OCI-LY1 (cell line): ENCODE data around the gene DENND10.
"Not testable (repeated sequence)": the region's sequence is repeated elsewhere in the genome, so short reads cannot be mapped to it uniquely, and the experiment has no call there.

Experiments
- H2AFZ ChIP-seq: fragments of 200-600 bp; sonication (generic), shearing (Covaris generic); 2 replicates; pipeline ENCODE4 v1.6.0; 2014; ENCODE audit warnings: antibody characterized with exemption, mild to moderate bottlenecking, low read length
- H3F3A ChIP-seq: fragments of 200-600 bp; sonication (generic), shearing (Covaris generic); 2 replicates; pipeline ENCODE4 v1.6.0; 2014; ENCODE audit warnings: mild to moderate bottlenecking, antibody characterized with exemption, low read length, moderate library complexity; ENCODE audit not compliant: insufficient read depth
- H3K27ac ChIP-seq: fragments of 200-600 bp; sonication (generic); 2 replicates; pipeline ENCODE4 v1.5.1; 2014; ENCODE audit warnings: low read length, mixed run types, mild to moderate bottlenecking, low read depth; ENCODE audit not compliant: poor library complexity, severe bottlenecking
- H3K27me3 ChIP-seq: fragments of 200-600 bp; sonication (generic); 2 replicates; pipeline ENCODE4 v1.6.0; 2014; ENCODE audit warnings: antibody characterized with exemption, mild to moderate bottlenecking, low read length, moderate library complexity; ENCODE audit not compliant: insufficient read depth
- H3K36me3 ChIP-seq: fragments of 200-600 bp; sonication (generic); 2 replicates; pipeline ENCODE4 v1.6.1; 2014; ENCODE audit warnings: mild to moderate bottlenecking, antibody characterized with exemption, low read length, moderate library complexity, mixed read lengths; ENCODE audit not compliant: insufficient read depth
- H3K4me1 ChIP-seq: fragments of 200-600 bp; sonication (generic); 2 replicates; pipeline ENCODE4 v1.5.1; 2014; ENCODE audit warnings: mild to moderate bottlenecking, low read length, moderate library complexity; ENCODE audit not compliant: insufficient read depth, severe bottlenecking
- H3K4me2 ChIP-seq: fragments of 200-600 bp; sonication (generic), shearing (Covaris generic); 2 replicates; pipeline ENCODE4 v1.6.1; 2014; ENCODE audit warnings: low read length
- H3K4me3 ChIP-seq: fragments of 200-600 bp; sonication (generic); 2 replicates; pipeline ENCODE4 v1.5.1; 2014; ENCODE audit warnings: low read length, low read depth, mild to moderate bottlenecking, mixed read lengths; ENCODE audit not compliant: poor library complexity, severe bottlenecking
- H3K79me2 ChIP-seq: fragments of 200-600 bp; shearing (Covaris generic); 2 replicates; pipeline ENCODE4 v1.6.1; 2016; ENCODE audit warnings: mixed run types, low read length, mixed read lengths; ENCODE audit not compliant: insufficient read depth
- H3K9ac ChIP-seq: fragments of 200-600 bp; sonication (generic), shearing (Covaris generic); 2 replicates; pipeline ENCODE4 v1.6.1; 2014; ENCODE audit warnings: mild to moderate bottlenecking, low read length, mixed read lengths
- H3K9me2 ChIP-seq: fragments of 200-600 bp; sonication (generic), shearing (Covaris generic); 2 replicates; pipeline ENCODE4 v1.6.1; 2014; ENCODE audit warnings: low read depth, mild to moderate bottlenecking, low read length, mixed read lengths
- H3K9me3 ChIP-seq: fragments of 200-600 bp; shearing (Covaris generic); 2 replicates; pipeline ENCODE4 v1.6.1; 2014; ENCODE audit warnings: low read length, mixed read lengths
- H4K20me1 ChIP-seq: fragments of 200-600 bp; sonication (generic), shearing (Covaris generic); 2 replicates; pipeline ENCODE4 v1.6.0; 2016; ENCODE audit warnings: mild to moderate bottlenecking, low read length; ENCODE audit not compliant: insufficient read depth
- CTCF ChIP-seq: fragments of 200-600 bp; sonication (generic), shearing (Covaris generic); IDR thresholded peaks from 2 replicates; pipeline ENCODE4 v1.5.1; 2017; ENCODE audit warnings: mild to moderate bottlenecking, antibody characterized with exemption, low read length, moderate library complexity, mixed read lengths
- EZH2 ChIP-seq: fragments of 200-600 bp; sonication (generic), shearing (Covaris generic); IDR thresholded peaks from 2 replicates; pipeline ENCODE4 v1.8.0; 2017; ENCODE audit warnings: borderline replicate concordance, mixed run types, mild to moderate bottlenecking, antibody characterized with exemption, low read length, moderate library complexity, mixed read lengths

DENND10 gene

GRCh38 chr10:119178372-119179119 lies 74.6 kb downstream of the DENND10 start, which contains the start of gene PRDX3:
Gene PRDX3, minus strand, starts transcription at chr10:119178812. Its CDS starts 22 bp downstream, at chr10:119178790.
- TF ChIP-seq CTCF (no peak; the same call in 1 of the 2 replicates), EZH2 (no peak)
- peaks cover 24% of the 10 kb centered on the region for H3K79me2 ChIP-seq
- H3K36me3 ChIP-seq: peaks cover 33% of the 10 kb centered on the region
- H2AFZ ChIP-seq: peak within 1 kb of the TSS; percentile 72
- H3K4me1 ChIP-seq: peaks cover 23% of the 10 kb centered on the region
- no peaks in the 10 kb centered on the region for H3K27me3 ChIP-seq
- H3K9ac ChIP-seq: peak within 1 kb of the TSS; percentile 91
- no peaks in the 10 kb centered on the region for H3F3A ChIP-seq
- H3K4me2 ChIP-seq: peak within 1 kb of the TSS; percentile 61
- peak within 1 kb of the TSS; percentile 62 for H3K27ac ChIP-seq
- H3K4me3 ChIP-seq: peak within 1 kb of the TSS; percentile 86
- H4K20me1 ChIP-seq: no peaks in the 10 kb centered on the region
- no peaks in the 10 kb centered on the region for H3K9me2 ChIP-seq
- no peaks in the 10 kb centered on the region for H3K9me3 ChIP-seq

GRCh38 chr10:119180850-119181400 lies 77.0 kb downstream of the DENND10 start:
- H3K9ac ChIP-seq, H3K4me2 ChIP-seq, H3K27ac ChIP-seq, H2AFZ ChIP-seq, H3K4me3 ChIP-seq, H3K27me3 ChIP-seq, H3K9me3 ChIP-seq, H3F3A ChIP-seq, H4K20me1 ChIP-seq, H3K9me2 ChIP-seq: not testable (repeated sequence)
- peaks cover 14% of the 10 kb centered on the region; the same call in 1 of the 2 replicates for H3K36me3 ChIP-seq
- H3K4me1 ChIP-seq: peaks cover 20% of the 10 kb centered on the region
- H3K79me2 ChIP-seq: peaks cover 24% of the 10 kb centered on the region

GRCh38 chr10:119183664-119184412 lies 79.9 kb downstream of the DENND10 start:
- H3K9ac ChIP-seq: no peak overlapping the region
- H3F3A ChIP-seq: no peaks in the 10 kb centered on the region
- no peaks in the 10 kb centered on the region for H3K9me3 ChIP-seq
- TF ChIP-seq EZH2: no peak
- no peak for TF ChIP-seq CTCF
- H2AFZ ChIP-seq: no peak overlapping the region
- peaks cover 6% of the 10 kb centered on the region for H3K4me1 ChIP-seq
- H3K27ac ChIP-seq: no peak overlapping the region
- no peak overlapping the region for H3K4me3 ChIP-seq
- H3K79me2 ChIP-seq: no peaks in the 10 kb centered on the region
- no peaks in the 10 kb centered on the region for H3K9me2 ChIP-seq
- no peak overlapping the region for H3K4me2 ChIP-seq
- no peaks in the 10 kb centered on the region for H3K36me3 ChIP-seq
- H3K27me3 ChIP-seq: no peaks in the 10 kb centered on the region
- no peaks in the 10 kb centered on the region for H4K20me1 ChIP-seq
